WTC11 (cell line): ENCODE data around the gene SPPL2B.

ENCODE experiments used
- CTCF ChIP-seq: fragments of 200-600 bp; IDR thresholded peaks from 2 replicates; pipeline ENCODE4 v1.8.0; 2022; ENCODE audit warnings: antibody characterized with exemption
- GRHL2 ChIP-seq: fragments of 250-450 bp; sonication (Bioruptor Pico); IDR thresholded peaks from 2 replicates; pipeline ENCODE4 v1.8.0; 2022; ENCODE audit warnings: mild to moderate bottlenecking, moderate library complexity; ENCODE audit not compliant: insufficient replicate concordance, severe bottlenecking
- PRRX2 ChIP-seq: fragments of 250-450 bp; sonication (Bioruptor Pico); IDR thresholded peaks from 2 replicates; pipeline ENCODE4 v1.8.0; 2021; ENCODE audit warnings: mild to moderate bottlenecking
- TF ChIP-seq, protein P1 (sequence below): fragments of 250-450 bp; sonication (Bioruptor Pico); IDR thresholded peaks from 2 replicates; pipeline ENCODE4 v2.1.2; 2022; ENCODE audit warnings: mild to moderate bottlenecking, moderate library complexity
- TF ChIP-seq, protein P2 (sequence below): sonication (generic); formaldehyde crosslinking; conservative IDR thresholded peaks from 2 replicates; pipeline ENCODE4 v1.8.1; 2023; ENCODE audit warnings: mild to moderate bottlenecking, low read depth, missing genetic modification reagents, moderate library complexity

DNA sequence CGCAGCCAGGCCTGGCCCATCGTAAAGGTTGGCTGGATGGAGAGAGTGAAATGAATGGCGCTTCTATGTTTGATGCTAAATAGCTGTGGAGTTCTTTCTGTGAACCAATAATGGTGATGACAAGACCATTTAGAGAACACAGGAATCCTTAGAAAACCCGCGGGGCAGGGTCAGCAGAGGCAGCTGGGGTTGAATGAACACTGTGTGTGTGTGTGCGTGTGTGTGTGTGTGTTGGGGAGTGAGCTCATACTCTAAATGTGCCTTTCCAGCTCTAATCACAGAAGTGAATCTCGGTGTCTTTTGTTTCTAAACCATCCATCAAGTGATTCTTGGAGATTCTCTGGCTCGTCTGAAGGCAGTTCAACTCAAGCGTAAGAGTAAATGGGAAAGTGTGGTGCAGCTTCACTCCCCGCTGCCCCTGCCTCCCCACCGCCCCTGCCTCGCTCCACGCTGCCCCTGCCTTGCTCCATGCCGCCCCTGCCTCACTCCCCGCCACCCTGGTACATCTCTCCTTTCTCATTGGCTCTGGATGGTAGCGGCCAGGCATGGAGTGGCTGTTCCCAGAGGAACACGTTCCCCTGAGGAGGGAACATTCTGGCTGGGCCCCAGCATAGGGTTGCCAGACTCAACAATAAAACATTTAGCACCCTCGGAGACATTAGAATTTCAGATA lies 52.8 kb downstream of the SPPL2B start:
- TF ChIP-seq CTCF: no peak
- TF ChIP-seq, protein P1, sequence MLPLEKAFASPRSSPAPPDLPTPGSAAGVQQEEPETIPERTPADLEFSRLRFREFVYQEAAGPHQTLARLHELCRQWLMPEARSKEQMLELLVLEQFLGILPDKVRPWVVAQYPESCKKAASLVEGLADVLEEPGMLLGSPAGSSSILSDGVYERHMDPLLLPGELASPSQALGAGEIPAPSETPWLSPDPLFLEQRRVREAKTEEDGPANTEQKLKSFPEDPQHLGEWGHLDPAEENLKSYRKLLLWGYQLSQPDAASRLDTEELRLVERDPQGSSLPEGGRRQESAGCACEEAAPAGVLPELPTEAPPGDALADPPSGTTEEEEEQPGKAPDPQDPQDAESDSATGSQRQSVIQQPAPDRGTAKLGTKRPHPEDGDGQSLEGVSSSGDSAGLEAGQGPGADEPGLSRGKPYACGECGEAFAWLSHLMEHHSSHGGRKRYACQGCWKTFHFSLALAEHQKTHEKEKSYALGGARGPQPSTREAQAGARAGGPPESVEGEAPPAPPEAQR (CRISPR knock-in tag): no peak
- TF ChIP-seq PRRX2: no peak
- TF ChIP-seq GRHL2 (CRISPR knock-in tag): no peak
- TF ChIP-seq, protein P2, sequence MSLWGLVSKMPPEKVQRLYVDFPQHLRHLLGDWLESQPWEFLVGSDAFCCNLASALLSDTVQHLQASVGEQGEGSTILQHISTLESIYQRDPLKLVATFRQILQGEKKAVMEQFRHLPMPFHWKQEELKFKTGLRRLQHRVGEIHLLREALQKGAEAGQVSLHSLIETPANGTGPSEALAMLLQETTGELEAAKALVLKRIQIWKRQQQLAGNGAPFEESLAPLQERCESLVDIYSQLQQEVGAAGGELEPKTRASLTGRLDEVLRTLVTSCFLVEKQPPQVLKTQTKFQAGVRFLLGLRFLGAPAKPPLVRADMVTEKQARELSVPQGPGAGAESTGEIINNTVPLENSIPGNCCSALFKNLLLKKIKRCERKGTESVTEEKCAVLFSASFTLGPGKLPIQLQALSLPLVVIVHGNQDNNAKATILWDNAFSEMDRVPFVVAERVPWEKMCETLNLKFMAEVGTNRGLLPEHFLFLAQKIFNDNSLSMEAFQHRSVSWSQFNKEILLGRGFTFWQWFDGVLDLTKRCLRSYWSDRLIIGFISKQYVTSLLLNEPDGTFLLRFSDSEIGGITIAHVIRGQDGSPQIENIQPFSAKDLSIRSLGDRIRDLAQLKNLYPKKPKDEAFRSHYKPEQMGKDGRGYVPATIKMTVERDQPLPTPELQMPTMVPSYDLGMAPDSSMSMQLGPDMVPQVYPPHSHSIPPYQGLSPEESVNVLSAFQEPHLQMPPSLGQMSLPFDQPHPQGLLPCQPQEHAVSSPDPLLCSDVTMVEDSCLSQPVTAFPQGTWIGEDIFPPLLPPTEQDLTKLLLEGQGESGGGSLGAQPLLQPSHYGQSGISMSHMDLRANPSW: no peak
